Esophagus muscularis mucosa (tissue), 4 donors: ENCODE measurements around the gene DUSP22. TPM values are rescaled to one million over a fixed set of nuclear protein-coding genes. Genes with fewer than 3 reads are reported as not detected.

Source experiments
- DNase-seq: peaks from one replicate; pipeline ENCODE4 v3.0.0-alpha.2; 2017; ENCODE audit errors: extremely low spot score
- H3K27ac ChIP-seq, 4 donors: fragments of 200-600 bp; sonication (generic); replicated peaks in 1 of 4; 1 replicate in 3 of 4; 2 replicates in 1 of 4; pipeline ENCODE4 v1.5.1; 2016 to 2019; ENCODE audit warnings: mild to moderate bottlenecking in 1 of 4
- H3K27me3 ChIP-seq, 4 donors: fragments of 200-600 bp; sonication (generic); one replicate each; pipeline versions ENCODE4 v1.5.1 to v1.6.0; 2016 to 2019
- H3K36me3 ChIP-seq, 4 donors: fragments of 200-600 bp; sonication (generic); one replicate each; pipeline ENCODE4 v1.5.1; 2016 to 2019
- H3K4me1 ChIP-seq, 4 donors: fragments of 200-600 bp; sonication (generic); one replicate each; pipeline ENCODE4 v1.5.1; 2016 to 2019
- H3K4me3 ChIP-seq, 4 donors: fragments of 200-600 bp; sonication (generic); 1 replicate in 2 of 4; 2 replicates in 2 of 4; pipeline ENCODE4 v1.5.1; 2016 to 2019; ENCODE audit warnings: mild to moderate bottlenecking in 4 of 4, moderate library complexity in 1 of 4
- H3K9me3 ChIP-seq, 4 donors: fragments of 200-600 bp; sonication (generic); 1 replicate in 3 of 4; 2 replicates in 1 of 4; pipeline ENCODE4 v1.5.1; 2016 to 2019
- CTCF ChIP-seq, 3 experiments: fragments of 200-600 bp in 2 of 3; fragments of 450-650 bp in 1 of 3; sonication (generic) in 2 of 3; IDR thresholded peaks; one replicate each; pipeline ENCODE4 v1.5.1; 2017 to 2019; ENCODE audit warnings: antibody characterized with exemption in 3 of 3, mild to moderate bottlenecking in 2 of 3, moderate library complexity in 1 of 3
- EP300 ChIP-seq: sonication (generic); formaldehyde crosslinking; IDR thresholded peaks from one replicate; pipeline ENCODE4 v1.6.1; 2017; ENCODE audit warnings: antibody characterized with exemption
- POLR2A ChIP-seq: fragments of 450-650 bp; IDR thresholded peaks from one replicate; pipeline ENCODE4 v1.6.1; 2017; ENCODE audit warnings: antibody characterized with exemption, moderate library complexity, mild to moderate bottlenecking, low read depth
- POLR2AphosphoS5 ChIP-seq, 2 donors: sonication (generic); formaldehyde crosslinking; IDR thresholded peaks; one replicate each; pipeline ENCODE4 v1.6.1; 2017; ENCODE audit warnings: antibody characterized with exemption in 2 of 2
- WGBS: methylation state at CpG from one replicate; pipeline ENCODE4 v1.1.5; 2018; 5-methylcytosine and 5-hydroxymethylcytosine counted together
- intact Hi-C: fragments of 100-400 bp; cut with DNase I; formaldehyde crosslinking; loops from one replicate; pipeline ENCODE4 v1.15.1; 2023
- total RNA-seq, 4 donors: library from RNA; depleted of rRNA; stranded (reverse); fragments of >200 nt; gene quantifications; one replicate each; pipeline versions ENCODE4 v1.1.0 to v1.2.1, GENCODE V29; 2016

DUSP22 gene
- total RNA-seq, 4 donors from 2014 or later, result 67.7 to 95.6 (median 73.7) TPM

DNA sequence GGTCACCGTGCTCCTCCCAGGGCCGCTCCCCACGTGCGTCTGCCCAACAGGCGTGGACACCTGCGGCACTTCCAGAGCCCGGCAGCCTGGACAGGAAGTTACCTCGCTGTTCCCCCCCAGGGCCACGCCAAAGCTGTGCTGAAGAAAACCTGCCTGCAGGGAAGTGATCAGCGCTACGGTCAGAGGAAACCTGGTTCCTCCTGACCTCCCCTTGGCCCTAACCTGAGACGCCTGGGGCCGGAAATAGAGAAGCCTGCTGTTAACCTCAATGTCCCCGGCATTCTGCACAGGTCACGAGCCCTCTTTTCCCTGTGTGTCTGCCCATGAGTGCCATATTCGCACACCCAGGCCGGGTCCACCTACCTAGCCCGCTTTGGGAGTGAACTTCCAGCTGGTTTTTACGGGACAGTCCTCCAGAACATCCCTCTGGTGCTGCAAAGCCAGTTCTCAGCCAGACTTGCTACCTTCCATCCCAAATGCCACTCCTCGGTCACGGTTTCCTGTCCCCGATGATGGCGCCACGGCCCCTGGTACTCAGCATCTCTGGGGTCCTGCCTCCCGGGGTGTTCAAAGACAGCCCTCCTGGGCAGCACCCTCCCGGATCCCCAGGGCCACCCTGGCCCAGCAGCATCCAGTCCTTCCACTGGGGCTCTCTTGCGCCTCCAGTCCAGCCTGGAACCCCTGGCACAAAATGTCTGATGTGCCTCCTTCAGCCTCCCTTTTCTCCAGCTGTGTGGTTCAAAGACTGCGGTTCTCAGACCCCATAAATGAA is 87.3 kb downstream of the DUSP22 start:
- TF ChIP-seq POLR2A (no peak), CTCF (IDR thresholded peaks at IDR 0.05) (no peak), EP300 (no peak), POLR2AphosphoS5 (IDR thresholded peaks at IDR 0.05) (no peak)
- H3K36me3 ChIP-seq, result no peaks in the 10 kb centered on the region
- intact Hi-C loops, result no loop called here
- no peaks in the 10 kb centered on the region for H3K9me3 ChIP-seq
- no peak overlapping the region for H3K27ac ChIP-seq
- no peak for DNase-seq
- H3K27me3 ChIP-seq, result peaks cover 0 to 94% (median 5%) of the 10 kb centered on the region in 4 donors
- no peaks in the 10 kb centered on the region for H3K4me1 ChIP-seq
- 83% methylated on average over 27 of the region's 28 CpGs for WGBS
- no peak overlapping the region for H3K4me3 ChIP-seq

GRCh38 chr6:380234-381218 is 88.2 kb downstream of the DUSP22 start:
- no peak for DNase-seq
- Histone ChIP-seq H3K9me3 (no peaks in the 10 kb centered on the region), H3K27me3 (peaks cover 0 to 92% (median 3%) of the 10 kb centered on the region in 4 donors), H3K4me3 (no peak overlapping the region), H3K4me1 (no peaks in the 10 kb centered on the region), H3K27ac (no peak overlapping the region), H3K36me3 (no peaks in the 10 kb centered on the region)
- intact Hi-C loops, result no loop called here
- TF ChIP-seq CTCF (IDR thresholded peaks at IDR 0.05), result no peak
- no peak for TF ChIP-seq POLR2A
- no peak for TF ChIP-seq POLR2AphosphoS5 (IDR thresholded peaks at IDR 0.05)
- no peak for TF ChIP-seq EP300
- WGBS, result 86% methylated on average over 26 of the region's 26 CpGs

DNA sequence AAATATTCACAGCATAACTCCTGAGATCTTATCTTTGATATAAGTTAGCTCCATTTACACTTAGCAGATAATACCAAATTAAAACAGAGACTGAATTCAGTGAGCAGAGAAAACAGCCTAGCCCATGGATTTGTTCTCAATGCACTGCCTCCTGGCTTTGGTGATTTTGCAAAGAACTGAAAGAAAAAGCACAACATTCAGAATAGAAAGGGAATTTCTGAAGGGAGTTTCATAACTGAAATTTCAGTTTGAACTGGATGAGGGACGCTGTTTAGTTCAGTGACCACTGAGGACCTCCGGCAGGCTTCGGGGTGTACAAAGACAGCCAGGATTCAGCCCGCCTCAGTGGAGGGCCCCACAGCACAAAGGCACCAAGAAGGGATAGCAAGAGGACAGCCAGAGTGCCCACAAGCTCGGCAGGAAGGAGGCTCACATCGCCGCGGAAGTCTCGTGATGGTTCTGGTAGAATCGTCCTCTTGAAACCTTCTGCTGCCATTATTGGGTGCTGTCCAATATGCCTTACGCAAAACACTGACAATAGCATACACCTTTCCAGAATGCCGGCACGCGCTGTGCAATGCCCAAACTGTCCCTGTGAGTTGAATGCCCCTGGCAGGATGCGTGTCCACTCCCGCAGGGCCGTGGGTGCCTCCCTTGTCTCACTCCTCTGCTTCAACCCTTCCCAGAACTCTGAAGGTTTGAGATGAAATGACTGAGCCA is 89.6 kb downstream of the DUSP22 start:
- Histone ChIP-seq H3K4me1 (no peaks in the 10 kb centered on the region), H3K27me3 (peaks cover 0 to 94% (median 3%) of the 10 kb centered on the region in 4 donors), H3K9me3 (no peaks in the 10 kb centered on the region), H3K36me3 (no peaks in the 10 kb centered on the region), H3K27ac (no peak overlapping the region), H3K4me3 (no peak overlapping the region)
- intact Hi-C loops, result no loop called here
- TF ChIP-seq EP300, result no peak
- no peak for DNase-seq
- 86% methylated on average over 17 of the region's 17 CpGs for WGBS

GRCh38 chr6:382883-383810 is 90.9 kb downstream of the DUSP22 start:
- Histone ChIP-seq H3K27me3 (peaks cover 0 to 94% (median 0%) of the 10 kb centered on the region in 4 donors), H3K4me3 (no peak overlapping the region), H3K9me3 (no peaks in the 10 kb centered on the region), H3K4me1 (no peaks in the 10 kb centered on the region), H3K36me3 (no peaks in the 10 kb centered on the region), H3K27ac (no peak overlapping the region)
- intact Hi-C loops, result no loop called here
- 78% methylated on average over 13 of the region's 22 CpGs for WGBS
- no peak for DNase-seq
- TF ChIP-seq CTCF (IDR thresholded peaks at IDR 0.05), result no peak
- TF ChIP-seq POLR2A, result no peak
- TF ChIP-seq POLR2AphosphoS5 (IDR thresholded peaks at IDR 0.05), result no peak
- no peak for TF ChIP-seq EP300
